GM18505 (cell line): Measurements from ENCODE around the gene HOXA6.

Experiments
- ATAC-seq: cut with Tn5 transposase; IDR thresholded peaks from one replicate; pipeline ENCODE4 v1.9.1; 2021; ENCODE audit not compliant: unreplicated experiment
- POLR2A ChIP-seq: IDR thresholded peaks from 4 replicates; pipeline ENCODE4 v1.6.1; 2011; ENCODE audit warnings: borderline replicate concordance; ENCODE audit not compliant: insufficient read depth, insufficient read length; ENCODE audit errors: extremely low read depth

HOXA6 gene

GRCh38 chr7:27187475-27188385 is 40.2 kb upstream of the HOXA6 start:
- no peak for TF ChIP-seq POLR2A
- ATAC-seq = no peak

GRCh38 chr7:27186668-27187474 is 39.3 kb upstream of the HOXA6 start:
- TF ChIP-seq POLR2A = no peak
- ATAC-seq = no peak

GRCh38 chr7:27185854-27186667 is 38.5 kb upstream of the HOXA6 start:
- no peak for ATAC-seq
- no peak for TF ChIP-seq POLR2A

GRCh38 chr7:27185013-27185853 is 37.7 kb upstream of the HOXA6 start, which contains the start of gene HOXA11:
TSS of gene HOXA11 (minus strand) at chr7:27185232. CDS start at chr7:27185144, 88 bp downstream.
- TF ChIP-seq POLR2A = no peak
- no peak for ATAC-seq

GRCh38 chr7:27184337-27185012 is 36.9 kb upstream of the HOXA6 start:
- no peak for TF ChIP-seq POLR2A
- no peak for ATAC-seq

- no peak for ATAC-seq
- no peak for TF ChIP-seq POLR2A
These were observed 36.2 kb upstream of the HOXA6 start for GRCh38 chr7:27183682-27184336.

DNA sequence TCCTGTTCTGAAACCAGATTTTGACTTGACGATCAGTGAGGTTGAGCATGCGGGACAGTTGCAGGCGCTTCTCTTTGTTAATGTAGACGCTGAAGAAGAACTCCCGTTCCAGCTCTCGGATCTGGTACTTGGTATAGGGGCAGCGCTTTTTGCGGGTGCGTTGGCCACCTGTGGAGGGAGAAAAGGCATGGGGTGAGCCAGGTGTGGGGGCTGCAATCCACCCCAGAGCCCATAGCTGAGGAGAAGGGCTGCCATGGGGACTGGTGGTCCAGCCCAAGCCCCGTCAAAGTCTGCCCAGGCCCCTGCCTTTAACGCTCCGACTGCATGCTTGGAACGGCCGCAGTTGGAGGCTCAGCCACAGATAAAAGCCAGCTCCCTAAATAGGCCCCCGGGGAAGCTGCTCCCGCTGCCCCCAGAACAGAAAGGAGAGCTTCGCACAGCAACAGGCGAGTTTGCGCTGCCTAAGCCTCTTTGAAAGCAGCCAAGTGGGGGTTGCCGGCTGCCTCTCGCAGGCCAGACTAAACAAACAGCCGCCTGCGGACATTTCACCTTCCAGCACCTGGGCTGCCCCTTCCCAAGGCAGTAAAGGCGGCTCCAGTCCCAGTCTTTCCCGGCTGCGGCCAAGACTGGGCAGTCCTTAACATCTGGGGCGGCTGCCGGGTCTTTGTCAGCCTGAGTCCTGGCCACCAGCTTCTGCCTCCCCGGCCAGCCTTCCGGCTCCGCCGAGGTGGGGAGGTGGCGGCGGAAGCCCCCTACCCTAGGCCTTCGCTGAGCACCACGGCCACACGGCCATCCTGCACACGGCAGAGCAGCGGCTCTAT is 35.5 kb upstream of the HOXA6 start:
- ATAC-seq = no peak
- TF ChIP-seq POLR2A = no peak

DNA sequence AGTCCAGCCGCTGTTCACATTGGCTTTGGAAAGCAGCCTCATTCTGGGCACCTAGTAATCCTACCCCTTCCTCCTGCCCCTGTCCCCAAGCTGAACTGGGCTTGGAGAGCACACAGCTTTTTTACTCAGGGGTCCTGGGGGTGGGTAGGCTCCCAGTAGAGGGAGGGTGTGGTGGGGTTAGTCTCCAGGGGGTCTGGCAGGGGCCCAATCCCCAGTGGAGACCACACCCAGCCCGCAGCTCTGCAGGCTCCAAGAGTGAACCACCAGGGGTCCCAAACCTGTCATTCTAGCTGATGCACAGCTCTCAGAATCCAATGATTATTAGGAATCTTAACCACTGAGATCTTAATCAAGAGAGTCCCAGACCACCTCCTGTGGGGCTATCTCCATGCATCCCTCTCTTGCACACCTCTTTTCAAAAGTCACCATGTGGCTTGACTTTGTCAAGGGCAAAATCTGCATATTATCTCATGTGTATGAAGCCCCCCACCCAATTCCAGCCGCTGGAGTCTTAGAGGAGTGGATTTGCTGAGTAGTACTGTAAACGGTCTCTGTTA is 34.8 kb upstream of the HOXA6 start:
- no peak for ATAC-seq
- TF ChIP-seq POLR2A = no peak

GRCh38 chr7:27181795-27182275 is 34.3 kb upstream of the HOXA6 start:
- no peak for ATAC-seq
- no peak for TF ChIP-seq POLR2A
